GM12878 (cell line): ENCODE results near the gene CACNG5. TPM values are rescaled to one million over a fixed set of nuclear protein-coding genes. Genes with fewer than 3 reads are reported as not detected.

Source experiments
- ATAC-seq: fragments of 200-7000 bp; cut with Tn5 transposase; 3 replicates; pipeline ENCODE4 v1.9.1; 2020; ENCODE audit warnings: mild to moderate bottlenecking, moderate library complexity
- BruUV-seq: library from RNA; stranded (reverse); fragments of 400-500 nt; replicated peaks from 2 replicates; lab custom pipeline; 2021; lab: Mats Ljungman, UMichigan
- CTCF ChIA-PET: fragments of 300-600 bp; sonication (Branson Sonifier 250); formaldehyde crosslinking; extraction: SDS; loops from one replicate; lab custom pipeline; 2021; ENCODE audit warnings: inconsistent platforms; lab: Yijun Ruan, JAX
- POLR2A ChIA-PET: fragments of 350-600 bp; formaldehyde crosslinking; extraction: SDS; loops from one replicate; lab custom pipeline; 2021; ENCODE audit warnings: inconsistent platforms; lab: Charles Lee
- RAD21 ChIA-PET: fragments of 300-600 bp; sonication (Branson Sonifier 250); formaldehyde crosslinking; loops from one replicate; lab custom pipeline; 2023; ENCODE audit warnings: antibody characterized with exemption; ENCODE audit not compliant: unreplicated experiment; lab: Charles Lee
- SMC1A ChIA-PET: fragments of 300-600 bp; sonication (Branson Sonifier 250); formaldehyde crosslinking; loops from one replicate; lab custom pipeline; 2023; ENCODE audit not compliant: unreplicated experiment, uncharacterized antibody; lab: Charles Lee
- DNase-seq: peaks from one replicate; pipeline ENCODE4 v3.0.0-alpha.2; 2011; ENCODE audit warnings: low read depth, low spot score
- FAIRE-seq: peaks from 3 replicates; lab custom pipeline; 2011; peaks lifted over from hg19 to GRCh38; lab: Jason Lieb, UNC
- H2AFZ ChIP-seq: 2 replicates; pipeline ENCODE4 v1.6.0; 2011; ENCODE audit warnings: low read depth, low read length, control low read depth; ENCODE audit not compliant: control insufficient read depth
- H3K27ac ChIP-seq: 2 replicates; pipeline ENCODE4 v1.5.1; 2011; ENCODE audit warnings: control low read depth; ENCODE audit not compliant: control insufficient read depth, insufficient read depth
- H3K27me3 ChIP-seq, 2 experiments: replicated peaks in 1 of 2; 2 replicates each; pipeline versions ENCODE4 v1.6.0 to v1.6.1; 2011; ENCODE audit warnings: low read length in 1 of 2; ENCODE audit not compliant: control insufficient read depth in 2 of 2, insufficient read depth in 2 of 2
- H3K36me3 ChIP-seq, 2 experiments: 2 replicates each; pipeline ENCODE4 v1.5.1; 2011; ENCODE audit warnings: low read length in 1 of 2; ENCODE audit not compliant: control insufficient read depth in 2 of 2, insufficient read depth in 2 of 2
- H3K4me1 ChIP-seq: 2 replicates; pipeline ENCODE4 v1.6.1; 2011; ENCODE audit warnings: mild to moderate bottlenecking, low read length, moderate library complexity, mixed read lengths; ENCODE audit not compliant: control insufficient read depth, insufficient read depth
- H3K4me2 ChIP-seq: 2 replicates; pipeline ENCODE4 v1.6.0; 2011; ENCODE audit warnings: control low read depth; ENCODE audit not compliant: control insufficient read depth, insufficient read depth
- H3K4me3 ChIP-seq: fragments of 200-600 bp; sonication (generic); 2 replicates; pipeline ENCODE4 v1.5.1; 2016
- H3K79me2 ChIP-seq: 2 replicates; pipeline ENCODE4 v1.6.0; 2011; ENCODE audit warnings: low read length; ENCODE audit not compliant: control insufficient read depth, insufficient read depth
- H3K9ac ChIP-seq: 2 replicates; pipeline ENCODE4 v1.8.0; 2011; ENCODE audit warnings: low read length, control low read depth, mixed read lengths; ENCODE audit not compliant: control insufficient read depth, insufficient read depth
- H3K9me3 ChIP-seq: replicated peaks from 3 replicates; pipeline ENCODE4 v1.5.1; 2011; ENCODE audit warnings: mild to moderate bottlenecking, low read length; ENCODE audit not compliant: control insufficient read depth, insufficient read depth
- H4K20me1 ChIP-seq: 2 replicates; pipeline ENCODE4 v1.6.0; 2011; ENCODE audit not compliant: control insufficient read depth, insufficient read depth
- BMI1 ChIP-seq: fragments of 450-650 bp; IDR thresholded peaks from 2 replicates; pipeline ENCODE4 v1.6.1; 2016; ENCODE audit warnings: mild to moderate bottlenecking, moderate library complexity, borderline replicate concordance
- CREM ChIP-seq: IDR thresholded peaks from 2 replicates; pipeline ENCODE4 v1.6.1; 2014; ENCODE audit warnings: antibody characterized with exemption, low read depth
- ESRRA ChIP-seq: IDR thresholded peaks from 2 replicates; pipeline ENCODE4 v1.6.1; 2012; ENCODE audit warnings: mild to moderate bottlenecking, low read length, improper control_type of control experiment
- HDAC6 ChIP-seq: fragments of 200-600 bp; sonication (generic); IDR thresholded peaks from one replicate; pipeline ENCODE4 v1.8.0; 2017; ENCODE audit warnings: antibody characterized with exemption; ENCODE audit not compliant: unreplicated experiment
- IRF4 ChIP-seq: IDR thresholded peaks from 2 replicates; pipeline ENCODE4 v1.6.1; 2011; ENCODE audit warnings: low read depth, low read length
- MXI1 ChIP-seq: fragments of 150-350 bp; IDR thresholded peaks from 2 replicates; pipeline ENCODE4 v1.6.1; 2011; ENCODE audit warnings: low read depth, mild to moderate bottlenecking, inconsistent platforms, low read length, improper control_type of control experiment
- RAD51 ChIP-seq: fragments of 450-650 bp; IDR thresholded peaks from 2 replicates; pipeline ENCODE4 v1.6.1; 2016; ENCODE audit warnings: moderate library complexity, mild to moderate bottlenecking, inconsistent platforms
- RUNX3 ChIP-seq: IDR thresholded peaks from 2 replicates; pipeline ENCODE4 v1.6.1; 2012; ENCODE audit warnings: low read length, inconsistent platforms
- TBL1XR1 ChIP-seq: IDR thresholded peaks from 2 replicates; pipeline ENCODE4 v1.6.1; 2012; ENCODE audit warnings: low read depth, low read length, improper control_type of control experiment
- TCF3 ChIP-seq: IDR thresholded peaks from 2 replicates; pipeline ENCODE4 v1.6.1; 2012; ENCODE audit warnings: low read depth, mild to moderate bottlenecking, low read length, borderline replicate concordance; ENCODE audit not compliant: insufficient read depth
- TCF7 ChIP-seq: IDR thresholded peaks from 2 replicates; pipeline ENCODE4 v1.6.1; 2014; ENCODE audit warnings: antibody characterized with exemption, borderline replicate concordance
- ZZZ3 ChIP-seq: IDR thresholded peaks from 2 replicates; pipeline ENCODE4 v1.6.1; 2011; ENCODE audit warnings: low read depth; ENCODE audit not compliant: control insufficient read depth, insufficient read length
- WGBS: methylation state at CpG from one replicate; pipeline ENCODE4 v1.1.6; 2016; ENCODE audit warnings: low lambda C conversion rate; ENCODE audit not compliant: insufficient replicate concordance, insufficient coverage; ENCODE audit errors: missing lambda C conversion rate; 5-methylcytosine and 5-hydroxymethylcytosine counted together
- in situ Hi-C: fragments of 300-500 bp; cut with MboI; formaldehyde crosslinking; loops from 9 replicates; pipeline ENCODE4 v1.14.3; 2018; ENCODE audit warnings: mixed read lengths
- intact Hi-C: fragments of 100-400 bp; cut with micrococcal nuclease; formaldehyde crosslinking; loops from one replicate; pipeline ENCODE4 v1.14.2; 2022; ENCODE audit not compliant: unreplicated experiment
- polyA plus RNA-seq, 11 experiments: library from polyadenylated mRNA; depleted of rRNA in 4 of 11; unstranded in 6 of 11; stranded (reverse) in 5 of 11; fragments of >200 nt; fragmentation: Nextera tagmentation in 4 of 11; fragmentation: Illumina TruSeq in 1 of 11; extraction: Ambion mirVana in 4 of 11; extraction: Trizol in 1 of 11; gene quantifications; 1 replicate in 1 of 11; 2 replicates in 10 of 11; pipeline versions ENCODE4 v1.2.1 to v1.2.3, GENCODE V29; 2011 to 2016; ENCODE audit warnings: inconsistent platforms in 2 of 11, missing spikeins in 2 of 11, low read depth in 1 of 11
- total RNA-seq, 4 experiments: library from RNA; depleted of rRNA in 3 of 4; stranded (reverse); fragments of >200 nt in 3 of 4; fragmentation: Illumina TruSeq in 1 of 4; extraction: Trizol in 1 of 4; gene quantifications; 2 replicates each; pipeline versions ENCODE4 v1.2.1 to v1.2.3, GENCODE V29; 2013 to 2021
- TF ChIP-seq, protein P1 (sequence below): IDR thresholded peaks from 2 replicates; pipeline ENCODE4 v1.6.1; 2011; ENCODE audit warnings: borderline replicate concordance, low read depth, mild to moderate bottlenecking, moderate library complexity, mixed read lengths, low read length; ENCODE audit not compliant: insufficient read depth; ENCODE audit errors: extremely low read length
- TF ChIP-seq, protein P2 (sequence below): fragments of 450-650 bp; IDR thresholded peaks from 2 replicates; pipeline ENCODE4 v1.6.1; 2018; ENCODE audit warnings: mild to moderate bottlenecking, low read depth, moderate library complexity; ENCODE audit not compliant: partially characterized antibody

Gene CACNG5
- total and polyA plus RNA-seq, 10 of the 15 experiments (the other 5 are each of a cell fraction or from before 2014, with no cell fraction given), result not detected

DNA sequence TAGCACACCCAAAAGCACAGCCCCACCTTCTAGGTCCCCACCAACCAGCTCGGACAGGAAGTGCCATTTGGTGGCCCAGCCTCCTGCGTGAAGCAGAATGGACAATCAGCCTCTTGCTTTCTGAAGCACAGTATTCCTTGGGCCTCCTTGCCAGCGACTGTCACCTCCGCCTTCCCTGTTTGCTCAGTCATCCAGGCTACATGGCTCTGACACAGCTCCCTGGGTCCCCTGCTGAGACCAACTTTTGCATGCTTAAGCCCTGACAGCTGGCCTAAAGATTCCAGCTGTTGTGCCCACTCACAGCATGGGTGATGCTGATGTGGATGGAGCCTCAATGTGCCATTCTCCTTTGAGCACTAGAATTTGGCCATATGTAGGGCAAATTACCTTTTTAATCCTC is 4.5 kb upstream of the CACNG5 start:
- H3K36me3 ChIP-seq, result no peaks in the 10 kb centered on the region
- no peak overlapping the region for H3K4me3 ChIP-seq
- no peak overlapping the region for H2AFZ ChIP-seq
- BruUV-seq, result no TSS peak
- H3K27ac ChIP-seq, result no peak overlapping the region
- ChIA-PET RAD21 (no interaction called here), CTCF (no interaction called here), SMC1A (no interaction called here), POLR2A (interaction anchor here (0.7 kb wide), 1 partner anchor 308 kb away, joined by 5 read pairs; no protein-coding TSS in a partner anchor)
- TF ChIP-seq, protein P1, sequence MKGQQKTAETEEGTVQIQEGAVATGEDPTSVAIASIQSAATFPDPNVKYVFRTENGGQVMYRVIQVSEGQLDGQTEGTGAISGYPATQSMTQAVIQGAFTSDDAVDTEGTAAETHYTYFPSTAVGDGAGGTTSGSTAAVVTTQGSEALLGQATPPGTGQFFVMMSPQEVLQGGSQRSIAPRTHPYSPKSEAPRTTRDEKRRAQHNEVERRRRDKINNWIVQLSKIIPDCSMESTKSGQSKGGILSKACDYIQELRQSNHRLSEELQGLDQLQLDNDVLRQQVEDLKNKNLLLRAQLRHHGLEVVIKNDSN, result no peak
- TF ChIP-seq TBL1XR1 (no peak), ZZZ3 (no peak), RUNX3 (no peak), TCF3 (no peak), CREM (no peak), TCF7 (no peak), HDAC6 (no peak), MXI1 (no peak), ESRRA (no peak), IRF4 (no peak), RAD51 (no peak), BMI1 (no peak)
- TF ChIP-seq, protein P2, sequence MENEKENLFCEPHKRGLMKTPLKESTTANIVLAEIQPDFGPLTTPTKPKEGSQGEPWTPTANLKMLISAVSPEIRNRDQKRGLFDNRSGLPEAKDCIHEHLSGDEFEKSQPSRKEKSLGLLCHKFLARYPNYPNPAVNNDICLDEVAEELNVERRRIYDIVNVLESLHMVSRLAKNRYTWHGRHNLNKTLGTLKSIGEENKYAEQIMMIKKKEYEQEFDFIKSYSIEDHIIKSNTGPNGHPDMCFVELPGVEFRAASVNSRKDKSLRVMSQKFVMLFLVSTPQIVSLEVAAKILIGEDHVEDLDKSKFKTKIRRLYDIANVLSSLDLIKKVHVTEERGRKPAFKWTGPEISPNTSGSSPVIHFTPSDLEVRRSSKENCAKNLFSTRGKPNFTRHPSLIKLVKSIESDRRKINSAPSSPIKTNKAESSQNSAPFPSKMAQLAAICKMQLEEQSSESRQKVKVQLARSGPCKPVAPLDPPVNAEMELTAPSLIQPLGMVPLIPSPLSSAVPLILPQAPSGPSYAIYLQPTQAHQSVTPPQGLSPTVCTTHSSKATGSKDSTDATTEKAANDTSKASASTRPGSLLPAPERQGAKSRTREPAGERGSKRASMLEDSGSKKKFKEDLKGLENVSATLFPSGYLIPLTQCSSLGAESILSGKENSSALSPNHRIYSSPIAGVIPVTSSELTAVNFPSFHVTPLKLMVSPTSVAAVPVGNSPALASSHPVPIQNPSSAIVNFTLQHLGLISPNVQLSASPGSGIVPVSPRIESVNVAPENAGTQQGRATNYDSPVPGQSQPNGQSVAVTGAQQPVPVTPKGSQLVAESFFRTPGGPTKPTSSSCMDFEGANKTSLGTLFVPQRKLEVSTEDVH, result no peak
- H3K79me2 ChIP-seq, result no peaks in the 10 kb centered on the region
- H4K20me1 ChIP-seq, result no peaks in the 10 kb centered on the region
- H3K27me3 ChIP-seq, result peaks cover 0 to 3% of the 10 kb centered on the region in 2 experiments; a peak in 2 of 4 replicates
- no peak overlapping the region for H3K9ac ChIP-seq
- DNase-seq (no peak), ATAC-seq (no peak), FAIRE-seq (no peak)
- WGBS, result 13% methylated on average over 4 of the region's 4 CpGs
- no peaks in the 10 kb centered on the region; the same call in 2 of the 3 replicates for H3K9me3 ChIP-seq
- in situ Hi-C loops (no loop called here), intact Hi-C loops (no loop called here)
- no peaks in the 10 kb centered on the region for H3K4me1 ChIP-seq
- no peak overlapping the region for H3K4me2 ChIP-seq
